Natural killer cell (primary cell): ENCODE results near the gene KCNJ6. TPM values are rescaled to one million over a fixed set of nuclear protein-coding genes. Genes with fewer than 3 reads are reported as not detected.

ENCODE experiments used
- ATAC-seq, 3 donors: fragments of 150-1000 bp in 2 of 3; fragments of 200-7000 bp in 1 of 3; cut with Tn5 transposase; 1 replicate in 1 of 3; 2 replicates in 2 of 3; pipeline ENCODE4 v1.10.0; 2021; ENCODE audit warnings: mild to moderate bottlenecking in 2 of 3, moderate library complexity in 2 of 3
- DNase-seq, 2 donors: peaks; one replicate each; pipeline versions ENCODE4 v3.0.0 to v3.0.0-alpha.2; 2013 to 2021; ENCODE audit warnings: mixed read lengths in 1 of 2
- H3K27ac ChIP-seq: one replicate; pipeline ENCODE4 v1.5.1; 2013; ENCODE audit warnings: mild to moderate bottlenecking, low read length
- H3K27me3 ChIP-seq: one replicate; pipeline ENCODE4 v1.6.1; 2013; ENCODE audit warnings: low read length; ENCODE audit not compliant: control insufficient read depth, insufficient read depth
- H3K36me3 ChIP-seq: one replicate; pipeline ENCODE4 v1.6.1; 2013; ENCODE audit warnings: low read length; ENCODE audit not compliant: control insufficient read depth, insufficient read depth
- H3K4me1 ChIP-seq: one replicate; pipeline ENCODE4 v1.6.1; 2013; ENCODE audit warnings: low read length; ENCODE audit not compliant: control insufficient read depth, insufficient read depth
- H3K4me3 ChIP-seq: one replicate; pipeline ENCODE4 v1.5.1; 2013; ENCODE audit warnings: low read length
- H3K9me3 ChIP-seq: one replicate; pipeline ENCODE4 v1.6.1; 2013; ENCODE audit warnings: low read length; ENCODE audit not compliant: control insufficient read depth, insufficient read depth
- H3K27ac Mint-ChIP-seq, 2 donors: one replicate each; pipeline ENCODE4 v1.8.0; 2022; ENCODE audit warnings: mild to moderate bottlenecking in 2 of 2, mixed read lengths in 2 of 2, moderate library complexity in 1 of 2
- H3K27me3 Mint-ChIP-seq, 2 donors: one replicate each; pipeline ENCODE4 v1.8.0; 2022; ENCODE audit warnings: low read depth in 2 of 2, mixed read lengths in 2 of 2
- H3K36me3 Mint-ChIP-seq: one replicate; pipeline ENCODE4 v1.8.0; 2022; ENCODE audit warnings: mixed read lengths
- H3K4me1 Mint-ChIP-seq, 2 donors: one replicate each; pipeline ENCODE4 v1.8.0; 2022; ENCODE audit warnings: mixed read lengths in 2 of 2
- H3K4me3 Mint-ChIP-seq: one replicate; pipeline ENCODE4 v1.8.0; 2022; ENCODE audit warnings: mild to moderate bottlenecking, moderate library complexity, mixed read lengths
- H3K9me3 Mint-ChIP-seq, 2 donors: one replicate each; pipeline ENCODE4 v1.8.0; 2022; ENCODE audit warnings: mixed read lengths in 2 of 2
- WGBS: methylation state at CpG from one replicate; pipeline ENCODE4 v1.1.7; 2013; ENCODE audit warnings: missing lambda C conversion rate; ENCODE audit not compliant: insufficient coverage; 5-methylcytosine and 5-hydroxymethylcytosine counted together
- intact Hi-C: fragments of 100-400 bp; cut with micrococcal nuclease; formaldehyde crosslinking; loops from one replicate; pipeline ENCODE4 v1.14.2; 2022
- total RNA-seq, 4 donors: library from RNA; stranded (reverse); fragments of 120-200 nt in 1 of 4; gene quantifications; one replicate each; pipeline versions ENCODE4 v1.2.3 to v1.2.4, GENCODE V29; 2013 to 2022
- TF ChIP-seq, protein P1 (sequence below): fragments of 200-600 bp; IDR thresholded peaks from one replicate; pipeline ENCODE4 v1.8.0; 2022; ENCODE audit warnings: antibody characterized with exemption

The KCNJ6 gene
- total RNA-seq, 3 donors from 2014 or later (not counting 1 experiment from before 2014, with no cell fraction given), result not detected

DNA sequence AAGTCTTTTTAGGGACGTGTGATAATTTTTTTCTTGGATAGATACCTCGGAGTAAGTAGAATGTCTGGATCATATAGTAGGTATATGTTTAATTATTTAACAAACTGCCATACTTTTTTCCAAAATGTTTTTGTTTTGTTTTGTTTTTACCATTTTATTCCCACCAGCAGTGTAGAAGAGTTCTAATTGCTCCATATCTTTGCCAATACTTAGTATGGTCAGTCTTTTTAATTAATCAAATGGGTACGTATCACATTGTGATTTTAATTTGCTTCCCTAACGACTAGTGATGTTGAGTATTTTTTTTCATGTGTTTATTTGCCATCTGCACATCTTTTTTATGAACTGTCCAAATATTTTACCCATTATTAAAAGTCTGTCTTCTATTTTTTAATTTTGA, 23.6 kb upstream of the KCNJ6 start:
- H3K4me1 ChIP-seq, result no peaks in the 10 kb centered on the region
- Mint-ChIP-seq H3K36me3 (no peaks in the 10 kb centered on the region), H3K4me1 (no peaks in the 10 kb centered on the region), H3K27ac (no peak overlapping the region), H3K4me3 (no peak overlapping the region), H3K9me3 (peaks cover 0 to 2% of the 10 kb centered on the region in 2 donors), H3K27me3 (peaks cover 2 to 23% of the 10 kb centered on the region in 2 donors)
- no peak overlapping the region for H3K4me3 ChIP-seq
- intact Hi-C loops, result no loop called here
- DNase-seq (no peak), ATAC-seq (no peak)
- TF ChIP-seq, protein P1, sequence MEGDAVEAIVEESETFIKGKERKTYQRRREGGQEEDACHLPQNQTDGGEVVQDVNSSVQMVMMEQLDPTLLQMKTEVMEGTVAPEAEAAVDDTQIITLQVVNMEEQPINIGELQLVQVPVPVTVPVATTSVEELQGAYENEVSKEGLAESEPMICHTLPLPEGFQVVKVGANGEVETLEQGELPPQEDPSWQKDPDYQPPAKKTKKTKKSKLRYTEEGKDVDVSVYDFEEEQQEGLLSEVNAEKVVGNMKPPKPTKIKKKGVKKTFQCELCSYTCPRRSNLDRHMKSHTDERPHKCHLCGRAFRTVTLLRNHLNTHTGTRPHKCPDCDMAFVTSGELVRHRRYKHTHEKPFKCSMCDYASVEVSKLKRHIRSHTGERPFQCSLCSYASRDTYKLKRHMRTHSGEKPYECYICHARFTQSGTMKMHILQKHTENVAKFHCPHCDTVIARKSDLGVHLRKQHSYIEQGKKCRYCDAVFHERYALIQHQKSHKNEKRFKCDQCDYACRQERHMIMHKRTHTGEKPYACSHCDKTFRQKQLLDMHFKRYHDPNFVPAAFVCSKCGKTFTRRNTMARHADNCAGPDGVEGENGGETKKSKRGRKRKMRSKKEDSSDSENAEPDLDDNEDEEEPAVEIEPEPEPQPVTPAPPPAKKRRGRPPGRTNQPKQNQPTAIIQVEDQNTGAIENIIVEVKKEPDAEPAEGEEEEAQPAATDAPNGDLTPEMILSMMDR, result no peak
- no peak overlapping the region for H3K27ac ChIP-seq
- no peaks in the 10 kb centered on the region for H3K36me3 ChIP-seq
- no peaks in the 10 kb centered on the region for H3K9me3 ChIP-seq
- 100% methylated on average over 1 of the region's 4 CpGs for WGBS
- H3K27me3 ChIP-seq, result no peaks in the 10 kb centered on the region

DNA sequence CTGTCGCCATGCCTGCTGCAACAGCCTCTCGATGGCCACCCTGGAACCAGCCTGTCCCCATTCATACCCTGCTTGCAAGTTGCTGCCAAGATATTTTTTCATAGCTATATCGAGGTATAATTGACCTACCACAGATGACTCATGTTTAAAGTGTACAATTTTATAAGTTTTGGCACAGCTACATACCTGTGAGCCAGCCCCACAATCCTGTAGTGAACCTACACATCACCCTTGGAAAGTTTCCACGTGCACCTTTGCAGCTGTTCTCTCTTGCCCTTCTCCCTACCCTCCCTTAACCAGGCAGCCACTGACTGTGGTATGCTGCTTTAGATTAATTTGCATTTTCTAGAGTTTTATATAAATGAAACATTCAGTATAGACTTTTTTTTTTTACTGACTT, 23.0 kb upstream of the KCNJ6 start:
- Histone ChIP-seq H3K4me1 (no peaks in the 10 kb centered on the region), H3K36me3 (no peaks in the 10 kb centered on the region), H3K27me3 (no peaks in the 10 kb centered on the region), H3K27ac (no peak overlapping the region), H3K4me3 (no peak overlapping the region), H3K9me3 (no peaks in the 10 kb centered on the region)
- TF ChIP-seq, protein P1, result no peak
- WGBS, result 86% methylated on average over 4 of the region's 4 CpGs
- Mint-ChIP-seq H3K4me1 (no peaks in the 10 kb centered on the region), H3K27ac (no peak overlapping the region), H3K27me3 (peaks cover 2 to 23% of the 10 kb centered on the region in 2 donors), H3K36me3 (no peaks in the 10 kb centered on the region), H3K9me3 (peaks cover 0 to 2% of the 10 kb centered on the region in 2 donors), H3K4me3 (no peak overlapping the region)
- DNase-seq (no peak), ATAC-seq (no peak)
- intact Hi-C loops, result no loop called here

DNA sequence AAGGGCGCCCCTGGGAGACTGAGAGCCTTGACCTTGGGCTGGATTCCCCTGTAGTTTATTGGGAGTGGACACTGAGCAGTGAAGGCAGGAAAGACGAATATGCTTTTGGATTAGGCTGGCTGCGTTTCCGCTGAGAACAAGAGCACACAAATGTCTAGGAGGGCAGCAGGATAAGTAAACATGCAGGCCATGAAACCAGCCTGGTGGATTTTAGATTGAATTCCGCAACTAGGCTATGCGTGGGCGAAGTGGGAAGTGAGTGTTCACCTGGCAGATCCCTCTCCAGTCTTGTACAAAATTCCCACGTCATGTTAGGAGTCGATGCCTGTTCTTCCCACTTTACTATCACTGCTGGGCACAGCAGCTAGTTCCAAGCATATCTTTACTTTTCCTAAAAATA, 21.4 kb upstream of the KCNJ6 start:
- peaks cover 0 to 23% of the 10 kb centered on the region in 2 donors for H3K27me3 Mint-ChIP-seq
- H3K4me3 Mint-ChIP-seq, result no peak overlapping the region
- TF ChIP-seq, protein P1, result no peak
- intact Hi-C loops, result no loop called here
- H3K27me3 ChIP-seq, result no peaks in the 10 kb centered on the region
- no peaks in the 10 kb centered on the region for H3K9me3 ChIP-seq
- H3K36me3 ChIP-seq, result no peaks in the 10 kb centered on the region
- H3K36me3 Mint-ChIP-seq, result peaks cover 6% of the 10 kb centered on the region
- H3K9me3 Mint-ChIP-seq, result peaks cover 2 to 5% of the 10 kb centered on the region in 2 donors
- no peaks in the 10 kb centered on the region for H3K4me1 ChIP-seq
- 88% methylated on average over 9 of the region's 9 CpGs for WGBS
- H3K27ac ChIP-seq, result no peak overlapping the region
- no peaks in the 10 kb centered on the region for H3K4me1 Mint-ChIP-seq
- H3K27ac Mint-ChIP-seq, result no peak overlapping the region
- DNase-seq (no peak), ATAC-seq (no peak)
- no peak overlapping the region for H3K4me3 ChIP-seq

DNA sequence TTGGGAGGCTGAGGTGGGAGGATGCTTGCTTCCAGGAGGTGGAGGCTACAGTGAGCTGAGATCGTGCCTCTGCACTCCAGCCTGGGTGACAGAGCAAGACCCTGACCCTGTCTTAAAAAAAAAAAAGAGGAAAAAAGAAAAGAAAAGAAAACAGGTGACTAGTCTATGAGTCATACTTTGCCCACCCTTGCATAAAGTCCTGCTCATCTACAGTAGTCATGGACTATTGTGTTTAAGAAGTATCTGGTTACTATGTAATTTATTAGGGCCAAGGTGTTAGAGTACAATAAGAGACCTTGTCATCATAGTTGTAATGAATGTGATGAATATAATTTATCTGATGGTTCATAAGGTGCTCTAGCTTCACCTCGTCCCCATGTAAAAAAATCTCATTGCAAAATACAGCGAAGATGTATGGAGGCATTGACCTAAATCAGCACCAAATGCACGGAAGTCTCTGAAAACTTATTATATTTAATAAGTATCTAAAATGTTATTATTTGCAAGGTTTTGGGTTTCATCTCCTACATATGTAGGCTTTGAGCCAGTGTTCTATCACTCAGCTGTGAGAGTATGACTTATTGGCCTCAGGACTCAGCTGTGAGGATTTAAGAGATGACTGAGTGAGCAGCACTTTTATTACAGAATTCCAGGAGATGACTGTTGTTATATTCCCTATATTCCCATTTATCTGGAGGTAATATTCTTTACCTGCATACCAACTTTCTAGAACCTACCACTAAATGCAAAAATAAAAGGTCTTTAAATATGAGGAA, 19.9 kb upstream of the KCNJ6 start:
- no peak for DNase-seq
- Mint-ChIP-seq H3K27me3 (peaks cover 0 to 23% of the 10 kb centered on the region in 2 donors), H3K4me3 (no peak overlapping the region), H3K27ac (no peak overlapping the region), H3K4me1 (no peaks in the 10 kb centered on the region), H3K36me3 (peaks cover 6% of the 10 kb centered on the region), H3K9me3 (peaks cover 2 to 5% of the 10 kb centered on the region in 2 donors)
- TF ChIP-seq, protein P1, result no peak
- no peaks in the 10 kb centered on the region for H3K36me3 ChIP-seq
- no peaks in the 10 kb centered on the region for H3K9me3 ChIP-seq
- ATAC-seq, result no peak
- H3K4me3 ChIP-seq, result no peak overlapping the region
- H3K27ac ChIP-seq, result no peak overlapping the region
- 92% methylated on average over 2 of the region's 4 CpGs for WGBS
- H3K27me3 ChIP-seq, result no peaks in the 10 kb centered on the region
- intact Hi-C loops, result no loop called here
- H3K4me1 ChIP-seq, result no peaks in the 10 kb centered on the region
